ENCODE data around the gene BSG. TPM values are rescaled to one million over a fixed set of nuclear protein-coding genes. Genes with fewer than 3 reads are reported as not detected.

BSG gene
- total RNA-seq, 4 donors from 2014 or later, result 211 to 305 (median 280) TPM

DNA sequence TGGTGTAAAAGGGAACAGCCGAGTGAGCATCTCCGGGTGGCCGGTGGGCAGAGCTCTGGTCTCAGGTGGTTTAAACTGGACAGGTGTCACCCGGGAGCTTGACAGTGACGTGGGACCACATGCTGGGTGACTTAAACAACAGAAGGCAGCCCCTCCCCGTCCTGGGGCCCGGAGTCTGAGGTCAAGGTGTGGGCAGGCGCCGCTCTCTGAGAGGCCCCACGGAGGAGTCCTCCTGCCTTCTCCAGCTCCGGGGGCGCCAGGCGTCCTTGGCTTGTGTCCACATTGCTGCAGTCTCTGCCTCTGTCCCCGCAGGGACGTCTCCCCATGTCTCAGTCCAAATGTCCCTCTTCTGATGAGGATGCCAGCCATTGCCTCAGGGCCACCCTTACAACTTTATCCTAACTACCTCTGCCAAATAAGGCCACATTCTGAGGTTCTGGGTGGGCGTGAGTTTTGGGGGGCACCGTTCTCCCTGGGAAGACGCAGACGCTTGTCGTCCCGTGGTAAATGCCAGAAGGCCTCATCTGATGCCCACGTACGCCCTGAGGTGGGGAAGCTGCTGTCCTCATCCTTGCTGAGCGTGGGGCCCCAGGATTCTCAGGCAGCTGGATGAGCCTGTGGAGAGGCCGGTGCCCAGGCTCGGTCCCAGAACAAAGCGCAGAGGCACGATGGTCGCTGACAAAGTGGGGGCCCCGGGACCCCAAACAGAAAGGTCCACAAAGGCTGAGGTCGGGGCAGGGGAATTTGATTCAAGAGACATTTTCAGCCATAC is 15.6 kb upstream of the BSG start:
- Histone ChIP-seq H3K9me3 (no peaks in the 10 kb centered on the region), H3K4me1 (peaks cover 0 to 7% of the 10 kb centered on the region in 2 donors), H3K36me3 (no peaks in the 10 kb centered on the region), H3K27ac (no peak overlapping the region), H3K4me3 (no peak overlapping the region), H3K27me3 (no peaks in the 10 kb centered on the region)
- no peak for TF ChIP-seq POLR2A (IDR thresholded peaks at IDR 0.05)
- TF ChIP-seq, protein P1, sequence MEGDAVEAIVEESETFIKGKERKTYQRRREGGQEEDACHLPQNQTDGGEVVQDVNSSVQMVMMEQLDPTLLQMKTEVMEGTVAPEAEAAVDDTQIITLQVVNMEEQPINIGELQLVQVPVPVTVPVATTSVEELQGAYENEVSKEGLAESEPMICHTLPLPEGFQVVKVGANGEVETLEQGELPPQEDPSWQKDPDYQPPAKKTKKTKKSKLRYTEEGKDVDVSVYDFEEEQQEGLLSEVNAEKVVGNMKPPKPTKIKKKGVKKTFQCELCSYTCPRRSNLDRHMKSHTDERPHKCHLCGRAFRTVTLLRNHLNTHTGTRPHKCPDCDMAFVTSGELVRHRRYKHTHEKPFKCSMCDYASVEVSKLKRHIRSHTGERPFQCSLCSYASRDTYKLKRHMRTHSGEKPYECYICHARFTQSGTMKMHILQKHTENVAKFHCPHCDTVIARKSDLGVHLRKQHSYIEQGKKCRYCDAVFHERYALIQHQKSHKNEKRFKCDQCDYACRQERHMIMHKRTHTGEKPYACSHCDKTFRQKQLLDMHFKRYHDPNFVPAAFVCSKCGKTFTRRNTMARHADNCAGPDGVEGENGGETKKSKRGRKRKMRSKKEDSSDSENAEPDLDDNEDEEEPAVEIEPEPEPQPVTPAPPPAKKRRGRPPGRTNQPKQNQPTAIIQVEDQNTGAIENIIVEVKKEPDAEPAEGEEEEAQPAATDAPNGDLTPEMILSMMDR (IDR thresholded peaks at IDR 0.05), result no peak
- DNase-seq, result no peak
- intact Hi-C loops (cut with DNase I; ENCODE audit: low total_unique reads), result no loop called here

DNA sequence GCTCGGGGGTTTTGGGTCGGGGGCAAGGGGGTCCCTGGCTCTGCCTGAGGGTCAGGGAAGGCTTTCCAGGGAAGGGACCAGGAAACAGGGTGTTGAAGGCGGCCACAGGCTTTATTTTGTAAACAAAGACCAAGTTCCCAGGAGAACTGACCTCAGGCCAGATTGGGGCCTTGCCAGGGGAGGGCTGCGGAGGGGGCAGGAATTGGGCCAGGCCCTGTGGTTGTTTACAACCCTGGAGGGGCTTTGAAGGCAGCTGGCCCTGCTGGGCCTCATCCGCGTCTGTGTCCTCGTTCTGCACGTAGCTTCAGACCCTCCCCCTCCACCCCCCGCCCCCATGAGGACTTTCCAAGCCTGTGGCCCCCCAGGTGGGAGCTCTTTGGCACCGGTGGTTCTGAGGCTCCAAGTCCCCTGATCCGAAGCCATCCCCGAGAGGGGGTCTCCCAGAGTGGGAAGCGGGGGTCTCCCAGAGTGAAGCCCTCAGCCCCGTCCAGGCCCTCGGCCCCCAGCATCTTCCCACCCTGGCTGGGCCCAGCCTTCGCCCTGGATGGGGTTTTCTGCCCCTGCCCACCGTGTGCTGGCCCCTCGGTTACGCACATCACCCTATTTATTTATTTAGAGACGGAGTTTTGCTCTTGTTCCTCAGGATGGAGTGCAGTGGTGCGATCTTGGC is 13.5 kb upstream of the BSG start:
- no peaks in the 10 kb centered on the region for H3K36me3 ChIP-seq
- TF ChIP-seq POLR2A (IDR thresholded peaks at IDR 0.05), result no peak
- TF ChIP-seq, protein P1 (IDR thresholded peaks at IDR 0.05), result no peak
- DNase-seq, result peak; percentile 62 to 63
- intact Hi-C loops (cut with DNase I; ENCODE audit: low total_unique reads), result no loop called here
- H3K4me3 ChIP-seq, result no peak overlapping the region
- H3K4me1 ChIP-seq, result peaks cover 0 to 7% of the 10 kb centered on the region in 2 donors
- H3K27me3 ChIP-seq, result no peaks in the 10 kb centered on the region
- peak overlapping the region in 1 of 2 donors; percentile 49 for H3K27ac ChIP-seq
- no peaks in the 10 kb centered on the region for H3K9me3 ChIP-seq

DNA sequence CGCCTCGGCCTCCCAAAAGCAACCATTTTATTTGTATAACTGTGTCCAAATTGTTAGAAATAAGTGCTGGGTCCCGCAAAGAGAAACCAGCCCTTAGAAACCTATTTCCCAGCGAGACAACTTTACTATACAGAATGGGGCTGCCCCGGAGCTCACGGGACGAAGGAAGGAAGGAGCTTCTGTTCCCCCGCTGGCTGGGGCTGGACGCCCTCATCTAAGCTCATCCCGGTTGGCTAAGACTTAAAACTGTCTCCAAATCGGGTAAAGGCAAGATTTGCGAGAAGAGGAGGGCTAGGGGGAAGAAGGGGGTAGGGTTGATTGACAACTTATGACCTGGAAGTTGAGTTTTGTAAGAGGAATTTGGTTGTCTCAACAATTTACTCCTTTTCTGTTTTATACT is 12.3 kb upstream of the BSG start:
- Histone ChIP-seq H3K36me3 (no peaks in the 10 kb centered on the region), H3K27ac (no peak overlapping the region), H3K4me3 (no peak overlapping the region), H3K27me3 (no peaks in the 10 kb centered on the region), H3K9me3 (no peaks in the 10 kb centered on the region), H3K4me1 (peaks cover 0 to 7% of the 10 kb centered on the region in 2 donors)
- no peak for DNase-seq
- intact Hi-C loops (cut with DNase I; ENCODE audit: low total_unique reads), result no loop called here
- no peak for TF ChIP-seq POLR2A (IDR thresholded peaks at IDR 0.05)
- TF ChIP-seq, protein P1 (IDR thresholded peaks at IDR 0.05), result no peak

DNA sequence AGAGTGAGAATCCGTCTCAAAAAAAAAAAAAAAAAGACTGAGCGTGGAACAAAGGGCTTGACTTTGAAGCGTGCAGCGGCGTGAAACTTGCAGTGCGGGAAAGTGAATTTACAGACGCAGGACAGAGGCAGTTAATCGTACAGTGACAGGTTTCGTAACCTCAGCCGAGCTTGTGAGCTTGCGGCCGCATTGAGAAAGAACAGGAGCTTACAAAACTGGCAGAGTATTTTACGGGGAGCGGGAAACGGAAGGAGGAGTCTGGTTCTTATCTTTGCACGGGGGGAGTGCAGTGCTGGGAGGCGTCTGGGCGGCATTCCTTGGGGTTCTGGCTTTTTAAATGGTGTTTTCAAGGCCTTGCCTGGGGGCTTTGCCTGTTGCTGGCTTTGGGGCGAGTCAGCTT is 6.0 kb upstream of the BSG start:
- no peaks in the 10 kb centered on the region for H3K36me3 ChIP-seq
- peak; percentile 86 to 94 for DNase-seq
- no peaks in the 10 kb centered on the region for H3K9me3 ChIP-seq
- H3K27ac ChIP-seq, result peak overlapping the region; percentile 77 to 90
- TF ChIP-seq, protein P1 (IDR thresholded peaks at IDR 0.05), result no peak
- no peak for TF ChIP-seq POLR2A (IDR thresholded peaks at IDR 0.05)
- H3K4me3 ChIP-seq, result peak overlapping the region; percentile 14 to 27
- H3K27me3 ChIP-seq, result no peaks in the 10 kb centered on the region
- intact Hi-C loops (cut with DNase I; ENCODE audit: low total_unique reads), result no loop called here
- H3K4me1 ChIP-seq, result peaks cover 0 to 3% of the 10 kb centered on the region in 2 donors

DNA sequence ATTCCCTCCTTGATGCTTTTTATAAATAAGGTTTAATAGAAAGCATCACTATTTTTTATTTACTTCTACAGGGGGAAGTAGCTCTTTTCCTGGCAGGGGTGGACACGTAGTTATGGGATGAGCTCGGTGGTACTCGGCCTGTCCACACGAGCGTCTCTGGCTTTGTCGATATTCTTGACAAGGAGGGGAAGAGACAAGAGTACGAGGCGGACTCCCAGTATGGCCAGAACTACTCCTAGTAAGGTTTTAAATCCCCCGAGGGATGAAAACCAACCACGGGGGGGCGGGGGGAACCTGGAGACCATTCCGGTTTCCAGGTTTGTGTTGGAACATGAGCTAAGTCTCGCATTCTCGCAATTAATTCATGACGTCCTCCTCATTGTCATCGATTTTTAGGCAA is 5.6 kb upstream of the BSG start:
- peak overlapping the region; percentile 77 to 90 for H3K27ac ChIP-seq
- H3K4me1 ChIP-seq, result peaks cover 0 to 4% of the 10 kb centered on the region in 2 donors
- H3K27me3 ChIP-seq, result no peaks in the 10 kb centered on the region
- TF ChIP-seq POLR2A (IDR thresholded peaks at IDR 0.05), result no peak
- TF ChIP-seq, protein P1 (IDR thresholded peaks at IDR 0.05), result no peak
- peak in 1 of 2 donors; percentile 43 for DNase-seq
- no peaks in the 10 kb centered on the region for H3K9me3 ChIP-seq
- peak overlapping the region; percentile 14 to 27 for H3K4me3 ChIP-seq
- intact Hi-C loops (cut with DNase I; ENCODE audit: low total_unique reads), result no loop called here
- no peaks in the 10 kb centered on the region for H3K36me3 ChIP-seq
